Mesothelial cell of epicardium (in vitro differentiated cells): ENCODE measurements around the gene TOGARAM1. TPM values are rescaled to one million over a fixed set of nuclear protein-coding genes. Genes with fewer than 3 reads are reported as not detected.

Experiments
- DNase-seq, 2 experiments: peaks; one replicate each; pipeline ENCODE4 v3.0.0; 2021; ENCODE audit warnings: low spot score in 2 of 2; ENCODE audit not compliant: unreplicated experiment in 2 of 2
- H3K27ac Mint-ChIP-seq: 2 replicates; pipeline ENCODE4 v1.8.0; 2021; ENCODE audit warnings: mixed read lengths
- H3K27me3 Mint-ChIP-seq: 2 replicates; pipeline ENCODE4 v1.8.0; 2021; ENCODE audit warnings: low read depth, mixed read lengths
- H3K36me3 Mint-ChIP-seq: 2 replicates; pipeline ENCODE4 v1.8.0; 2021; ENCODE audit warnings: mixed read lengths
- H3K4me1 Mint-ChIP-seq: 2 replicates; pipeline ENCODE4 v1.8.0; 2021; ENCODE audit warnings: mixed read lengths
- H3K4me3 Mint-ChIP-seq: 2 replicates; pipeline ENCODE4 v1.8.0; 2021; ENCODE audit warnings: mild to moderate bottlenecking, moderate library complexity, mixed read lengths
- H3K9me3 Mint-ChIP-seq: 2 replicates; pipeline ENCODE4 v1.8.0; 2021; ENCODE audit warnings: mixed read lengths
- total RNA-seq: library from RNA; stranded (reverse); gene quantifications from 3 replicates; pipeline ENCODE4 v1.2.1, GENCODE V29; 2021
- TF ChIP-seq, protein P1 (sequence below): fragments of 200-600 bp; sonication (generic); IDR thresholded peaks from one replicate; pipeline ENCODE4 v1.5.0; 2021; ENCODE audit warnings: antibody characterized with exemption; ENCODE audit not compliant: unreplicated experiment

TOGARAM1 gene
- total RNA-seq, 1 donor from 2014 or later, result 27.3 TPM

DNA sequence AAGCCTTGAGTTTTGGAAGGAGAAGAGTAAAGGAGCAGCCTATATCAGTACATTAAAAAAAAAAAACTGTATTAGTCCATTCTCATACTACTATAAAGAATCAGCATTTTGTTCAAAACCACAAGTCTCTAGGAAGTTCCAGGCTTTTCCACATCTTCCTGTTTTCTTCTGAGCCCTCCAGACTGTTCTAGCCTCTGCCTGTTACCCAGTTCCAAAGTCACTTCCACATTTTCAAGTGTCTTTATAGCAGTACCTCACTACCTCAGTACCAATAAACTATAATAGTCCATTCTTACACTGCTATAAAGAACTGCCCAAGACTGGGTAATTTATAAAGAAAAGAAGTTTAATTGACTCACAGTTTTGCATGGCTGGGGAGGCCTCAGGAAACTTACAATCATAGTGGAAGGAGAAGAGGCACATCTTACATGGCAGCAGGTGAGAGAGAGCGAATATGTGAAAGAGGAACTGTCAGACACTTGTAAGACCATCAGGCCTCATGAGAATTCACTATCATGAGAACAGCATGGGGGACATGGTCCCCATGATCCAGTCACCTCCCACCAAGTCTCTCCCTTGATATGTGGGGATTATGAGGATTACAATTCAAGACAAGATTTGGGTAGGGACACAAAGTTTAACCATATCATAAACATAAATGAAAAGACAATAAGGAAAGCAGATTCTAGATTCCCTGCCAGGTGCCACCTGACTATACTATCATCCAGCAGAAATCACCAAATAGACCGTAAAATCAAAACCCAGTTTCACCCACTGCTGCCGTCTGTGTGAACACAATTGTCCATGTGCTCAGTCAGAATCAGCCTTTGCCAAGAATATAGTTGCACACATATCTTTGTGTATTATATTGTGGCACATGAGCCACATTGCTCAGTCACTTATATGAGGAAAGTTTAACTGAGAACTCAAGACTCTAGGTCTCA, 27.8 kb downstream of the TOGARAM1 start:
- Mint-ChIP-seq H3K27ac (no peak overlapping the region), H3K4me3 (no peak overlapping the region), H3K9me3 (no peaks in the 10 kb centered on the region), H3K36me3 (peaks cover 1% of the 10 kb centered on the region), H3K4me1 (no peaks in the 10 kb centered on the region), H3K27me3 (no peaks in the 10 kb centered on the region)
- TF ChIP-seq, protein P1, sequence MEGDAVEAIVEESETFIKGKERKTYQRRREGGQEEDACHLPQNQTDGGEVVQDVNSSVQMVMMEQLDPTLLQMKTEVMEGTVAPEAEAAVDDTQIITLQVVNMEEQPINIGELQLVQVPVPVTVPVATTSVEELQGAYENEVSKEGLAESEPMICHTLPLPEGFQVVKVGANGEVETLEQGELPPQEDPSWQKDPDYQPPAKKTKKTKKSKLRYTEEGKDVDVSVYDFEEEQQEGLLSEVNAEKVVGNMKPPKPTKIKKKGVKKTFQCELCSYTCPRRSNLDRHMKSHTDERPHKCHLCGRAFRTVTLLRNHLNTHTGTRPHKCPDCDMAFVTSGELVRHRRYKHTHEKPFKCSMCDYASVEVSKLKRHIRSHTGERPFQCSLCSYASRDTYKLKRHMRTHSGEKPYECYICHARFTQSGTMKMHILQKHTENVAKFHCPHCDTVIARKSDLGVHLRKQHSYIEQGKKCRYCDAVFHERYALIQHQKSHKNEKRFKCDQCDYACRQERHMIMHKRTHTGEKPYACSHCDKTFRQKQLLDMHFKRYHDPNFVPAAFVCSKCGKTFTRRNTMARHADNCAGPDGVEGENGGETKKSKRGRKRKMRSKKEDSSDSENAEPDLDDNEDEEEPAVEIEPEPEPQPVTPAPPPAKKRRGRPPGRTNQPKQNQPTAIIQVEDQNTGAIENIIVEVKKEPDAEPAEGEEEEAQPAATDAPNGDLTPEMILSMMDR, result no peak
- DNase-seq, result no peak

DNA sequence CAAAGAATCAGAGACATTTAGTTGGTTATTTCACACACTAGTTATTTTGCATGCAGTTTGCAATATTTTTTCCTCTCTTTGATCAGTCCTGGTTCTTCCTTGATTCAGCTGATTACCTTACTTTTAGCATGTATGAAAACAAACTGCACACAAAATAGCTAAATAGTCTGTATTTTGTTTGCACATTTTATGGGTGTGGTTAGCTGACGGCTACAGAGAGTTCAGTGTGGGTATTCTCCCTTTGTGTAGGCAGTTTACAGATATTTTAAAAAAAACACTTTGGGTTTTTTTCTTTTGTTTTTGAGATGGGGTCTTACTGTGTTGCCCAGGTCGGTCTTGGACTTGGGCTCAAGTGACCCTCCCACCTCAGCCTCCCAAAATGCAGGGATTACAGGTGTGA, 28.5 kb downstream of the TOGARAM1 start:
- Mint-ChIP-seq H3K27me3 (no peaks in the 10 kb centered on the region), H3K36me3 (peaks cover 1% of the 10 kb centered on the region)

DNA sequence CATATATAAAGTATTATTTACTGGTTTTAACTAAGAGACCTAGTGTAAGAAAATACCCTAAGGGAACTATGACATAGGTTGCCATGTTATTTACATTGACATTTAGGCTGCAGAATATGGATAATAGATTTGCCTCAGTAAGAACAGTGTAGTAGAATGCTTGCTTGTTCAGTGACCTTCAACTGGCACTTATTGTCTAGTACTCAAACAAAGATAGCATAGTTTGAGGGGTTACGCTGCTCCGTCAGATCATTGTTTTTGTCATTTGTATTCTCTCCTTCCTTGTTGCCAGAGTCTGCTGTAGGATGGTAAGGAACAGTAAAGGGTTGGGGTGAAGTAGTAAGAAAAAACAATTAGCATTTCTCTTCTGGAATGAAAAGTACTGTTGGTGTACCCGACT, 33.2 kb downstream of the TOGARAM1 start:
- no peak for DNase-seq
- H3K4me1 Mint-ChIP-seq, result peaks cover 12% of the 10 kb centered on the region
- H3K27ac Mint-ChIP-seq, result no peak overlapping the region
- H3K4me3 Mint-ChIP-seq, result no peak overlapping the region
- H3K9me3 Mint-ChIP-seq, result peaks cover 3% of the 10 kb centered on the region
- H3K36me3 Mint-ChIP-seq, result peaks cover 16% of the 10 kb centered on the region
- H3K27me3 Mint-ChIP-seq, result no peaks in the 10 kb centered on the region
- TF ChIP-seq, protein P1, result no peak

More for the DNA sequence above, 28.5 kb downstream of the TOGARAM1 start:
- Mint-ChIP-seq H3K4me1 (no peaks in the 10 kb centered on the region), H3K4me3 (no peak overlapping the region), H3K9me3 (no peaks in the 10 kb centered on the region), H3K27ac (no peak overlapping the region)
- TF ChIP-seq, protein P1, result no peak
- no peak for DNase-seq

DNA sequence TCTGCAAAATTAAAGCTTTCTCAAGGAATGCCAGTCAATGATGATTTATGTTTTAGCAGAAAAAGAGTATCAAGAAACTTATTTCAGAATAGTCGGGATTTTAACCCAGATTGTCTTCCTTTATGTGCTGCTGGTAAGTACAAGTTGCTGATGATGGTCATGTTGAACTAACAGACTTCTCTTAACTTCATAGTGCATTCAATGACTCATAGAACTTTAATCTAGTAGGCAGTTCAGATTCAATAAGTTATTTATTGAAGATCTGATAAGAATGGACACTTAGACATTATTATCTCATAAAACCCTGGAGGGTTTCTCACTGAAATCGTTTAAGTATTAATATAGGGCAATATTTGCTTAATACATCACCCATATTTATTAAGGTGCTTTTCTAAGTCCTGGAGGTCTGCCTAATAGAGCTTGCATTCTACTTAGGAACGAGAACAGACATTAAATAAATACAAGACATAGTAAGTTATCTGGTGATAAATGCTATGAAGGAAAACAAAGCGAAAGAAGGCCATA, 33.8 kb downstream of the TOGARAM1 start:
- DNase-seq, result no peak
- no peaks in the 10 kb centered on the region for H3K27me3 Mint-ChIP-seq
- H3K27ac Mint-ChIP-seq, result no peak overlapping the region
- H3K9me3 Mint-ChIP-seq, result peaks cover 3% of the 10 kb centered on the region
- no peak overlapping the region for H3K4me3 Mint-ChIP-seq
- peaks cover 20% of the 10 kb centered on the region for H3K36me3 Mint-ChIP-seq
- H3K4me1 Mint-ChIP-seq, result peaks cover 12% of the 10 kb centered on the region
- TF ChIP-seq, protein P1, result no peak

DNA sequence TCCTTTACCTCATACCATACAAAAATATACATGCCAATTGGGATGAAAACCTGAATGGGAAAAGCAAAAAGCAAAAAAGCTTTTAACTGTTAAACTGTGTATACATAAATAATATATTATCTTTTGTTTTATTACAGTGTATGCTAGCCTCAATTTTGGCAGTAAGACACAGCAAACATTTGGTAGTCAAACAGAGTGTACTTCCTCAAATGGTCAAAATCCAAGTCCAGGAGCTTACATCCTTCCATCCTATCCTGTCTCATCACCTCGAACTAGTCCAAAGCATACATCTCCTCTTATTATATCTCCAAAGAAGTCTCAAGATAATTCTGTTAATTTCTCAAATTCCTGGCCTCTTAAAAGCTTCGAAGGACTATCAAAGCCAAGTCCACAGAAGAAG, 41.9 kb downstream of the TOGARAM1 start:
- DNase-seq, result no peak
- H3K36me3 Mint-ChIP-seq, result peaks cover 12% of the 10 kb centered on the region
- no peak overlapping the region for H3K4me3 Mint-ChIP-seq
- TF ChIP-seq, protein P1, result no peak
- H3K4me1 Mint-ChIP-seq, result peaks cover 4% of the 10 kb centered on the region
- no peaks in the 10 kb centered on the region for H3K9me3 Mint-ChIP-seq
- H3K27ac Mint-ChIP-seq, result no peak overlapping the region
- no peaks in the 10 kb centered on the region for H3K27me3 Mint-ChIP-seq
